Activated CD4-positive, alpha-beta memory T cell treated with anti-CD3 and anti-CD28 coated beads for 36 hours (primary cell): ENCODE results near the gene NRARP. TPM values are rescaled to one million over a fixed set of nuclear protein-coding genes. Genes with fewer than 3 reads are reported as not detected.
A peak's percentile ranks its signal among the peaks of the same experiment; 100 is the strongest.

Experiments used
- CTCF ChIA-PET: fragments of 350-600 bp; sonication (Branson Sonifier 250); formaldehyde crosslinking; loops from one replicate; lab custom pipeline; 2021; ENCODE audit warnings: antibody characterized with exemption, inconsistent platforms; lab: Charles Lee
- POLR2A ChIA-PET: fragments of 350-600 bp; sonication (Branson Sonifier 250); formaldehyde crosslinking; loops from one replicate; lab custom pipeline; 2021; ENCODE audit warnings: antibody characterized with exemption; lab: Charles Lee
- DNase-seq: peaks from one replicate; pipeline ENCODE4 v3.0.0-alpha.2; 2020
- H3K27ac Mint-ChIP-seq: one replicate; pipeline ENCODE4 v1.8.0; 2021; ENCODE audit warnings: mixed read lengths
- H3K27me3 Mint-ChIP-seq: one replicate; pipeline ENCODE4 v1.8.0; 2021; ENCODE audit warnings: mixed read lengths
- H3K36me3 Mint-ChIP-seq: one replicate; pipeline ENCODE4 v1.8.0; 2021; ENCODE audit warnings: mixed read lengths
- H3K4me1 Mint-ChIP-seq: one replicate; pipeline ENCODE4 v1.8.0; 2021; ENCODE audit warnings: low read depth, mixed read lengths
- H3K4me3 Mint-ChIP-seq: one replicate; pipeline ENCODE4 v1.8.0; 2021; ENCODE audit warnings: mild to moderate bottlenecking, mixed read lengths
- H3K9me3 Mint-ChIP-seq: one replicate; pipeline ENCODE4 v1.8.0; 2021; ENCODE audit warnings: mixed read lengths
- intact Hi-C: fragments of 100-400 bp; cut with micrococcal nuclease; formaldehyde crosslinking; loops from one replicate; pipeline ENCODE4 v1.15.1; 2023
- total RNA-seq, 2 experiments: library from RNA; stranded (reverse); gene quantifications; one replicate each; pipeline ENCODE4 v1.2.3, GENCODE V29; 2021

The NRARP gene
- total RNA-seq, 2 experiments from 2014 or later = 0.82 to 1.1 TPM

DNA sequence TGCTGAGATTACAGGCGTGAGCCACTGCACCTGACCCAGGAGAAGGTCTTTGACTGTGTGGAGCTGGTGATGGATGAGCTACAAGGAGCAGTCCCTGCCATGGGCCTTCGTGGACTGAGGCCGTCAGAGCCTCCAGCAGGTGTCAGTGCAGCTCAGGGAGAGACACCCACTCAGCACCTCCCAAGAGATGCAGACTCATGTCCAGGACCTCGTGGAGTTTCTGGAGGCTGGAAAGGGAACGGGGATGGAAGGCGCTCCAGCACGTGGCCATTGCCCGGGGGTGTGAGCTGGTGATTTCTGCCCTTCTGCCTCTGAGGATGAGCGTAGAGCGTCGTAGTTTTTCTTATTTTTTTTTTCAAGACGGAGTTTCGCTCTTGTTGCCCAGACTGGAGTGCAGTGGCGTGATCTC lies 15.1 kb downstream of the NRARP start:
- Mint-ChIP-seq H3K36me3 (no peaks in the 10 kb centered on the region), H3K9me3 (no peaks in the 10 kb centered on the region), H3K4me3 (no peak overlapping the region), H3K27ac (peak overlapping the region; percentile 24), H3K4me1 (no peaks in the 10 kb centered on the region), H3K27me3 (peaks cover 4% of the 10 kb centered on the region)
- ChIA-PET POLR2A (no interaction called here), CTCF (interaction anchor here (0.6 to 1.3 kb wide), 7 partner anchors 15 to 342 kb away, joined by 3 to 7 read pairs (median 4); partner anchors contain the start of gene NRARP)
- intact Hi-C loops = no loop called here
- peak; percentile 49 for DNase-seq

DNA sequence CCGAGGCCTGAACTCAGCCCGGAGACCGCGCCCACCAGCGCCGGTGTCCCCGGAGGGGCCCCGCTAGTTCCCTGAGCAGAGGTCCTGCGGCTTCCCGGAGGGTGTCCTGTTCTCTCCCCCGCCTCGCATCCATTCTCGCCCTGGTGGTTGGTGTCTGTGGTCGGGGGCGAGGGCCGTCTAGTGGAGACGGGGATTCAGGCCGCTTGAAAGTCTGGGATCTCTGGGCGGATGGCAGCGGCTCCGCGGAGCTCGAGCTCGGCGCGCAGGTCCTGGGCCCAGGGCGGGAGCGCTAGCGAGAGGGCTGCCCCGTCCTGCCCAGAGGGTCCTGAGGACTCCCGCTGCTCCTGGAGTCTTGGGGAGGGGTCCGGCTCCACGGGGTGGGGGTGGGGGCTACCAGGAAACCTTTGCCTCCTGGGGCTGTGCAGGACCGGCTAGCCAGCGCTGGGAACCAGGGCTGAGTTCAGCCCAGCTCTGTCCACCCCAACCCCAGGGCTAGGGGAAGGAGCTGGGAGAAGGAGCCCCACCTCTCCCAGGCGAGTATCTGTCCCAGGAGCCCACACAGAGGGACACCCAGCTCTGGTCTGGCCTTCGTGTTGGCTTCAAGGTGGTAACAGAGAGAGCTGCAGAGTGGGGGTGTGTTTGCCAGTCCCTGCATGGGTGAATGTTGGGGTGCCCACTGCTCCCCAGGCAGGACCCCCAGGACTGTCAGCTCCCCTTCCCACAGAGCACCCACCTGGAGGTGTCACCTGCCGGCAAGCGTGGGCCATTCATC lies 20.5 kb downstream of the NRARP start:
- DNase-seq = no peak
- H3K27ac Mint-ChIP-seq = no peak overlapping the region
- no peaks in the 10 kb centered on the region for H3K36me3 Mint-ChIP-seq
- H3K27me3 Mint-ChIP-seq = no peaks in the 10 kb centered on the region
- peaks cover 7% of the 10 kb centered on the region for H3K4me1 Mint-ChIP-seq
- ChIA-PET CTCF (interaction anchor here (0.6 kb wide), 1 partner anchor 107 kb away, joined by 4 read pairs; no protein-coding TSS in a partner anchor), POLR2A (no interaction called here)
- intact Hi-C loops = no loop called here
- H3K9me3 Mint-ChIP-seq = no peaks in the 10 kb centered on the region
- H3K4me3 Mint-ChIP-seq = no peak overlapping the region

DNA sequence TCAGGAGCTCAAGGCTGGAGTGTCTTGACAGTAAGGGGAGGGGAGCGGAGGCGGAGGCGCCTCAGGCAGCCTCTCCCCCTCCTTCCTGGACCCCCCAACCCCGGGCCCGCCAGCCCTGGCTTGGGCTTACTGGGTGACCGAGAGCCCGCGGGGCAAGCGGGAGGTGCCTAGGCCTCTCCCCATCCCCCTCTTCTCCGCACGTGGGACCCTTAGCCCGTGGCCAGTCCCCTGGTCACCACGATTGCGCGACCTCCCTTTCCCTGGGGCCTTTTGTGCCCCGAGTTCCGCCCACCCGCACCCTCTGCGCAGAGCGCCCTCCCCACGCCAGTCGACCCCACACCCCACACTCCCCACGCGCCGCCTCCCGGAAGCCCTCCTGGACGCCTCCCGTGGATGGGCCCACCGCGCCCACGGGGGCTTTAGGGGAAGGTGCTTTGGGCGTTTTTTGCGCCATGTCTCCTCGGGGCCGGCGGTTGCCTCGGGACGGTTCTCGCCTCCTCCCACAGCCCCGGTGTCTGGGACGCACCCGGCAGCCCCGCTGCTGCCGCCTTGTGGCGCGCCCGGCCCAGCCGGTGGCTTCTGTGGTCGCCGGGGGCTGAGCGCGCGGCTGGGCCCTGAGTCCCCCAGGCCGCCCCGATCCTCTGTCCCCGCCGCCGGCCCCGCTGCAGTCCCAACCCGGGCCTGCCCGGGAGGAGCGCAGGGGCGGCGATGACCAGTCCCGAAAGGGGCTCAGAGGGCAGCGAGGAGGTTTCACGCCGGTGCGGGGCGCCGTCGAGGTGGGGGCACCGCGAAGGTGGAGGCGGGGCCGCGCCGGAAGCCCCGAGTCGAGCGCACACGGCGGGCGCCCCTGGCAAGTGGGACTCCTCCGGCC lies 21.4 kb downstream of the NRARP start:
- DNase-seq = no peak
- POLR2A ChIA-PET = no interaction called here
- Mint-ChIP-seq H3K4me3 (no peak overlapping the region), H3K27ac (no peak overlapping the region), H3K27me3 (no peaks in the 10 kb centered on the region), H3K36me3 (no peaks in the 10 kb centered on the region), H3K9me3 (no peaks in the 10 kb centered on the region), H3K4me1 (peaks cover 8% of the 10 kb centered on the region)
- intact Hi-C loops = no loop called here
- CTCF ChIA-PET = no interaction called here

DNA sequence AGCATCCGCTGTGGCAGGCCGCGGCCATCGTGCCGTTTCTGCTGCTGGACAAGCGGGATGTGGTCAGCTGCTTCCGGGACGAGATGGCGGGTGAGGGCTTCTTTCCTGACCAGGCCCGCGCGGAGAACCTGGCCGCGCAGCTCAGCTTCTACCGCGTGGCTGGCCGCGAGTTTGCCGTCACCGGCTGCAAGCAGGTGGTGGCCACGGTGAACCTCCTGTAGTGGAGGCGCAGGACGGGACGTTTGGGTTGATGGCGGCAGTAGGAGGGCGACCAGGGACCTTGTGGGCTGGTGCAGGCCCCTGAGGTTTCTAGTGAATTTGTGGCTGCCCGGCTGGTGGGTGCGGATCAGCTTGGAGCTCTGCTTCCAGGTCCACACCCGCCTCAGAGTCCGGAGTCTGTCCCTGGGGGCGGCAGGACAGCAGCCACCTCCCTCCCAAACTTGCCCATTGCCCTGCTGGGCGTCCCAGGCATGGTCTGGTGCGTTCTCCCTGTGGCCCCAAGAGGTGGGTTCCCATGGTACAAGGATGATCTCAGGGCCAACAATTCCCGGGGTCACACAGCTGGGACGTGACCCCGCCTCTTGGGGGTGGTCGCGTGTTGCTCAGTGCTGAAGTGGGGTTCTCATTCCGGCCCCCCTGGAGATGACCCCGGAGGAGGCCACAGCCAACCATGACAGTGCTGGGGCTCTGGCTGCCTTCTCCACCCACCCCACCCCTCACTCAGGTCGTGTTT lies 22.2 kb downstream of the NRARP start:
- Mint-ChIP-seq H3K36me3 (no peaks in the 10 kb centered on the region), H3K9me3 (no peaks in the 10 kb centered on the region), H3K27ac (no peak overlapping the region), H3K27me3 (no peaks in the 10 kb centered on the region), H3K4me3 (no peak overlapping the region), H3K4me1 (peaks cover 8% of the 10 kb centered on the region)
- no peak for DNase-seq
- POLR2A ChIA-PET = no interaction called here
- CTCF ChIA-PET = no interaction called here
- intact Hi-C loops = no loop called here

DNA sequence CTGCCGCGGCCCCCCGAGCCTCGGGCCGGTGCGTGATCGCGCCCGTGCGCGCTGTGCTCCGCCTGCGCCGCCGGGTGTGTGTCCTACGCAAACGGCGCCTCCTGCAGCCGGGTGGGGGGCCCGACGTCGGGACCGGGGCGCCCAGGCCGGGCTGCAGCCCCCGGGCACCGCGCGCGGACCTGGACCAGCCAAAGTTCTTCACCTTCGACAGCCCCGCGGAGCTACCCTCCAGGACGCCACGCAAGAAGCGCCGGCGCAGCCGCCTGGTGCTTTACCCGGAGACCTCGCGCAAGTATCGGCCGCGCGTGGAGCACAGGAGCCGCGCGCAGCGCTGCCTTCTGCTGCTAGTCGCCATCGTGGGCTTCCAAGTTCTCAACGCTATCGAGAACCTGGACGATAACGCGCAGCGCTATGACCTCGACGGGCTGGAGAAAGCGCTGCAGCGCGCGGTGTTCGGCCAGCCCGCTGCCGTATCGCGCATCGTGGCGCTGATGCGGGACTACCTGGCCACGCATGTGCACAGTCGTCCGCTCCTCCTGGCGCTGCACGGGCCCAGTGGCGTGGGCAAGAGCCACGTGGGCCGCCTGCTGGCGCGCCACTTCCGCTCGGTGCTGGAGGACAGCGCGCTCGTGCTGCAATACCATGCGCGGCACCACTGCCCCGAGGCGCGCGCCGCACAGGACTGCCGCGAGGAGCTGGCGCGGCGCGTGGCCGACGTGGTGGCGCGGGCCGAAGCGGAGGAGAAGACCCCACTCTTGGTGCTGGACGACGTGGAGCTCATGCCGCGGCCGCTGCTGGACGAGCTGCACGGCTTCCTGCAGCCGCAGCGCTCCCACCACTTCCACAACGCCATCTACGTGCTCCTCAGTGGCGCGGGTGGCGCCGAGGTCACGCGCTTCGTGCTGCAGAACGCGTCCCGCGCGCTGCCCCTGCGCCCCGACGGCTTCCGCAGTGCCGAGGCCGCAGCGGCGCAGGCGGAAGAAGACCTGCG lies 23.1 kb downstream of the NRARP start:
- H3K4me3 Mint-ChIP-seq = no peak overlapping the region
- CTCF ChIA-PET = no interaction called here
- POLR2A ChIA-PET = no interaction called here

DNA sequence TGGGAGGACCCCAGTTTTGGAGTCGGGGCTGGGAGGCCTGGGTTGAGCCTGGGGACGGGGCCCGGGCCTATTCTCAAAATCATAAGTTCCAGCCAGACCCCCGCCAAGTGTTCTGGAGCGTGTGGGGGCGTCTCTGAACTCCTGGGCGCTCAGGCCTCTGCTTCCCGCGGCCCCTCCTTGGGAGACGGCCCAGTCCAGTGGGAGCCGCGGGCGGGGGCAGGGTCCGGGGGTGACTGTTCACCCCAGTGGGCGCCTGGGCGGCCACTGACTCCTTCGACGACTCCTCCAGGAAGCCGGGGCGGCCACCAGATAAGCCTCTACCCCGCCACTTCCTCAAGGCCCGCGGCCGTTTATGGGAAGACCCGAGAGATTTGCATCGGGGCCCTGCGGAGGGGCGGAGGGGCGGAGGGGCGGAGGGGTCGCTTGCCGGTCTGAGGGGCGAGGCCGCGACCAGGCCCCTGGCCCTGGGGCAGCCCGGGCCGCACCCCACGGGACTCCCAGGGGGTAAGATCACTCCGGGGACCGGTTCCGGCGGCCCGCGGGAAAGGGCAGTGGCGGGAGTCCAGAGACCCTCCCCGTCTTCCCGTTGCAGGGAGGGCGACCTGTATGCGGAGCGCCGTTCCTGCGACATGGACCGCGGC lies 23.9 kb downstream of the NRARP start:
- intact Hi-C loops = no loop called here
- no peaks in the 10 kb centered on the region for H3K36me3 Mint-ChIP-seq
- DNase-seq = no peak
- H3K27me3 Mint-ChIP-seq = no peaks in the 10 kb centered on the region
- peak overlapping the region; percentile 46 for H3K27ac Mint-ChIP-seq
- POLR2A ChIA-PET = no interaction called here
- H3K9me3 Mint-ChIP-seq = no peaks in the 10 kb centered on the region
- CTCF ChIA-PET = interaction anchor here (1.0 kb wide), 1 partner anchor 41 kb away, joined by 4 read pairs; no protein-coding TSS in a partner anchor
- peaks cover 8% of the 10 kb centered on the region for H3K4me1 Mint-ChIP-seq
- H3K4me3 Mint-ChIP-seq = peak overlapping the region; percentile 75

More for the DNA sequence above, 23.1 kb downstream of the NRARP start:
- intact Hi-C loops = no loop called here
- peaks cover 8% of the 10 kb centered on the region for H3K4me1 Mint-ChIP-seq
- no peak overlapping the region for H3K27ac Mint-ChIP-seq
- no peak for DNase-seq
- no peaks in the 10 kb centered on the region for H3K36me3 Mint-ChIP-seq
- no peaks in the 10 kb centered on the region for H3K9me3 Mint-ChIP-seq
- no peaks in the 10 kb centered on the region for H3K27me3 Mint-ChIP-seq

DNA sequence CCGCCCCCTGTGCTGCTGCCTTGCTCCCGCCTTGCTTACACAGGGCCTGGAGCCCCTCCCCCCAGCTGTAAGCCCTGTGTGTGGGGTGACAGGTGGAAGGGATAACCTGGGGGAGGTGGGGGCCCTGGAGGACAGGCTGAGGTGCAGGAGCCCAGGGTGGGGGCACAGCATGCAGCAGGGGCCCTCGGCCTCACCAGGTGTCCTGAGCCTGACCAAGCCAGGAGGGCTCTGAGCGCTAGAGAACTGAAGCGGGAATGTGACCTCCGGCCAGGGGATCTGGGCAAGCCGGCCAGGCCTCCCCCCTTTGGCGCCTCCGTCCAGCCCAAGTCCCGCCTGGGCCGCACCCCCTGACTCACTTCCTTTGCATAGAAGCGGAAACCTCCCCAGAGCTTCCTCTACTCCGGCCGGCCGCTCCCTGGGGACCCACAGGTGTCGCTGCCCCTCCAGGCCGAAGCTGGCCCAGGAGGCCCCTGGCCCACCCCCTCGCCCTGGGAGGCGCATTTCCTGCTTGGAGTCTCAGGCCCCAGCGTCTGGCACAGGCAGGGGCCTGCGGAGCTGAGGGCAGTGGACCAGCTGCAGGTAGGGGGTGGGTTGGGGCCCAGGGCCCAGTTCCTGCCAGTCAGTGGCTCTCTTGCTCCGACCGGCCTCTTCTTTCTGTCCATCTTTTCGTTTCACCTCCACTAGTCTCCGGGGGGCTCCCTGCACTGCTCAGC lies 24.6 kb downstream of the NRARP start, which contains the start of gene TOR4A:
Gene TOR4A (plus strand): TSS at position 398 of the 713 bp plus-strand sequence. CDS start 964 bp downstream, outside the sequence.
- POLR2A ChIA-PET = interaction anchor here (1.0 kb wide), 1 partner anchor 20 kb away, joined by 3 read pairs; no protein-coding TSS in a partner anchor

DNA sequence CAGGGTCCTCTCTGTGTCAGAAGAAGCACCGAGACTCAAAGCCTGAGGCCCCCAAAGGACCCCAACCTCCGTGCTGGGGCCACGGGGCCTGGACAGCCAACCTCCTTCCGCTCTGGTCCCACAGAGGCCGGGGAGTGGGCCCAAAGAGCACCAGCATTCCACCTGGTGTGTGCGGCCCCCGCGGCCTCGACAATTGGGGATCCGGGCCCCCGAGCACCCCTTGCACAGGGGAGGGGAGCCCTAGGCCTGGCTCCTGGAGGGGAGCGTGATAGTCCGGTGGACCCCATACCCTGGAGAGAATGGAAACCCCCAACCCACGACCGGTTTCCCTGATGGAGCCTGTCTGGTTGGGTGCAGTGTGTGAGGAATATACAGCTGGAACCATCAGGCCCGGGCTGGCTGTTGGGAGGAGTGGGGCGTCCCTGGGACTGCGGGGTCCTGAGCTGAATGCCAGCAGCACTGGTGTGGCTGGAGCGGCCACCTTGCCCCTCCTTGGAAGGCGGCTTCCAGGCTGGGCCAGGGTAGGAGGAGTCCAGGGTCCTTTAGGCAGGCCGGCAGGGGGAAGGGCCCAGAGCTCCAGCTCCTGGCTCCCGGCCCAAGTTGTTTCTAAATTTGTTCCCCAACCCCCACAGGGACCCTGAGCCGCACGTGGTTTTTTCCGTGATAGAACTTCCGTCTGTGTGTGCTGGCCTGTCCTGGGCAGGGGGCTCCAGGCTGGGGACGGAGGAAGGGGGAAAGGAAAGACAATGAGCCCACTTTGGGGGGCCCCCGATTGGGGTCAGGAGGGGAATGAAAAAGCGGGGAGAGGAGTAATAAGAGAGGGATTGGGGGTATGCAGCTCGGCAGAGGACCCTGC lies 25.4 kb downstream of the NRARP start:
- no peak overlapping the region for H3K27ac Mint-ChIP-seq
- intact Hi-C loops = no loop called here
- H3K9me3 Mint-ChIP-seq = no peaks in the 10 kb centered on the region
- no peaks in the 10 kb centered on the region for H3K27me3 Mint-ChIP-seq
- DNase-seq = no peak
- H3K4me1 Mint-ChIP-seq = peaks cover 8% of the 10 kb centered on the region
- ChIA-PET POLR2A (interaction anchor here (1.0 kb wide), 1 partner anchor 20 kb away, joined by 3 read pairs; no protein-coding TSS in a partner anchor), CTCF (interaction anchor here (1.0 to 1.4 kb wide), 2 partner anchors 40 to 49 kb away, joined by 3 to 4 read pairs; partner anchors contain the start of gene RNF224)
- no peaks in the 10 kb centered on the region for H3K36me3 Mint-ChIP-seq
- peak overlapping the region; percentile 75 for H3K4me3 Mint-ChIP-seq

More for the DNA sequence above, 24.6 kb downstream of the NRARP start, which contains the start of gene TOR4A:
- Mint-ChIP-seq H3K4me3 (peak within 1 kb of the TSS; percentile 75), H3K27me3 (no peaks in the 10 kb centered on the region), H3K9me3 (no peaks in the 10 kb centered on the region), H3K4me1 (peaks cover 8% of the 10 kb centered on the region), H3K27ac (peak within 1 kb of the TSS; percentile 46), H3K36me3 (no peaks in the 10 kb centered on the region)
- CTCF ChIA-PET = interaction anchor here (1.0 to 1.4 kb wide), 2 partner anchors 40 to 50 kb away, joined by 3 to 4 read pairs; partner anchors contain the start of gene RNF224
- peak; percentile 67 for DNase-seq
- intact Hi-C loops = no loop called here
